ENCODE data around the gene STARD7.

GRCh38 chr2:96135621-96136020 is 73.0 kb downstream of the STARD7 start:
- no peak for TF ChIP-seq CTCF (IDR thresholded peaks at IDR 0.05; ENCODE audit: insufficient read depth, low read depth, low read length)
- no peak for TF ChIP-seq EZH2 (IDR thresholded peaks at IDR 0.05; ENCODE audit: insufficient read depth, low read length)

Measured in astrocyte (in vitro differentiated cells and primary cell).